DND-41 (cell line): ENCODE results near the gene NXN.

Experiments
- CTCF ChIP-seq: IDR thresholded peaks from 2 replicates; pipeline ENCODE4 v1.5.1; 2012; ENCODE audit warnings: borderline replicate concordance, low read length, moderate library complexity, mild to moderate bottlenecking; ENCODE audit not compliant: poor library complexity, severe bottlenecking; ENCODE audit errors: extremely low read depth
- EZH2 ChIP-seq: IDR thresholded peaks from 3 replicates; pipeline ENCODE4 v1.6.1; 2012; ENCODE audit warnings: borderline replicate concordance, low read depth, mild to moderate bottlenecking, moderate library complexity, low read length, inconsistent platforms; ENCODE audit not compliant: severe bottlenecking

- TF ChIP-seq CTCF, result no peak
- no peak for TF ChIP-seq EZH2
These were observed 32.9 kb downstream of the NXN start for GRCh38 chr17:946510-947236.
